Neuronal stem cell (in vitro differentiated cells): ENCODE results near the gene OR6C70.

Source experiments
- DNase-seq: peaks from one replicate; pipeline ENCODE4 v3.0.0-alpha.2; 2013; ENCODE audit warnings: low spot score
- H2AFZ ChIP-seq: one replicate; pipeline ENCODE4 v1.6.1; 2013; ENCODE audit warnings: mild to moderate bottlenecking, low read length, inconsistent platforms
- H2AK5ac ChIP-seq: 2 replicates; pipeline ENCODE4 v1.6.1; 2013; ENCODE audit warnings: low read depth, mild to moderate bottlenecking, inconsistent platforms, low read length, moderate library complexity, mixed read lengths
- H2BK120ac ChIP-seq: 2 replicates; pipeline ENCODE4 v1.6.1; 2013; ENCODE audit warnings: low read depth, mild to moderate bottlenecking, inconsistent platforms, low read length, moderate library complexity, mixed read lengths
- H2BK12ac ChIP-seq: one replicate; pipeline ENCODE4 v1.6.1; 2013; ENCODE audit warnings: low read length, inconsistent platforms
- H2BK15ac ChIP-seq: 2 replicates; pipeline ENCODE4 v1.6.1; 2013; ENCODE audit warnings: mild to moderate bottlenecking, low read length, inconsistent platforms, mixed read lengths
- H2BK5ac ChIP-seq: one replicate; pipeline ENCODE4 v1.6.1; 2013; ENCODE audit warnings: inconsistent platforms, mild to moderate bottlenecking, low read length, moderate library complexity
- H3K14ac ChIP-seq: one replicate; pipeline ENCODE4 v1.6.1; 2013; ENCODE audit warnings: low read length, inconsistent platforms
- H3K18ac ChIP-seq: 2 replicates; pipeline ENCODE4 v1.6.1; 2013; ENCODE audit warnings: low read length, inconsistent platforms
- H3K23ac ChIP-seq: 2 replicates; pipeline ENCODE4 v1.6.1; 2013; ENCODE audit warnings: low read depth, mild to moderate bottlenecking, mixed read lengths, low read length, inconsistent platforms; ENCODE audit not compliant: poor library complexity
- H3K27ac ChIP-seq: replicated peaks from 3 replicates; pipeline ENCODE4 v1.5.1; 2013; ENCODE audit warnings: low read length, inconsistent platforms
- H3K27me3 ChIP-seq, 3 experiments: 2 replicates each; pipeline ENCODE4 v1.6.1; 2013; ENCODE audit warnings: low read length in 3 of 3, mild to moderate bottlenecking in 2 of 3, inconsistent platforms in 1 of 3, low read depth in 1 of 3, mixed read lengths in 1 of 3, moderate library complexity in 1 of 3; ENCODE audit not compliant: control insufficient read depth in 3 of 3, insufficient read depth in 3 of 3
- H3K36me3 ChIP-seq, 2 donors: replicated peaks in 1 of 2; 2 replicates each; pipeline ENCODE4 v1.6.1; 2013; ENCODE audit warnings: low read length in 2 of 2; ENCODE audit not compliant: control insufficient read depth in 2 of 2, insufficient read depth in 2 of 2
- H3K4ac ChIP-seq: 2 replicates; pipeline ENCODE4 v1.6.1; 2013; ENCODE audit warnings: inconsistent platforms, mild to moderate bottlenecking, low read length, moderate library complexity
- H3K4me1 ChIP-seq, 2 donors: 1 replicate in 1 of 2; 2 replicates in 1 of 2; pipeline ENCODE4 v1.6.1; 2013; ENCODE audit warnings: low read length in 2 of 2, low read depth in 1 of 2; ENCODE audit not compliant: control insufficient read depth in 2 of 2, insufficient read depth in 1 of 2
- H3K4me2 ChIP-seq: one replicate; pipeline ENCODE4 v1.6.1; 2013; ENCODE audit warnings: mild to moderate bottlenecking, low read length, inconsistent platforms; ENCODE audit not compliant: insufficient read depth, poor library complexity, severe bottlenecking
- H3K4me3 ChIP-seq, 2 donors: 2 replicates each; pipeline ENCODE4 v1.5.1; 2013; ENCODE audit warnings: low read length in 2 of 2, mild to moderate bottlenecking in 2 of 2, inconsistent platforms in 1 of 2, moderate library complexity in 1 of 2
- H3K79me1 ChIP-seq: one replicate; pipeline ENCODE4 v1.6.1; 2013; ENCODE audit warnings: low read depth, mild to moderate bottlenecking, inconsistent platforms, low read length, moderate library complexity
- H3K9ac ChIP-seq: one replicate; pipeline ENCODE4 v1.6.1; 2013; ENCODE audit warnings: mild to moderate bottlenecking, low read depth, low read length, inconsistent platforms; ENCODE audit not compliant: poor library complexity
- H3K9me3 ChIP-seq, 2 donors: replicated peaks in 1 of 2; 2 replicates each; pipeline versions ENCODE3 to v1.6.1; 2013; ENCODE audit warnings: low read length in 2 of 2, mild to moderate bottlenecking in 2 of 2, inconsistent platforms in 1 of 2, low read depth in 1 of 2, mixed read lengths in 1 of 2, moderate library complexity in 1 of 2; ENCODE audit not compliant: control insufficient read depth in 2 of 2, insufficient read depth in 1 of 2
- H4K8ac ChIP-seq: one replicate; pipeline ENCODE4 v1.6.1; 2013; ENCODE audit warnings: low read depth, mild to moderate bottlenecking, inconsistent platforms, low read length, moderate library complexity
- H4K91ac ChIP-seq: one replicate; pipeline ENCODE4 v1.6.1; 2013; ENCODE audit warnings: low read length, low read depth, mild to moderate bottlenecking, inconsistent platforms; ENCODE audit not compliant: poor library complexity
- WGBS, 2 donors: extraction: QIAGEN DNeasy Blood & Tissue Kit; methylation state at CpG; one replicate each; pipeline ENCODE4 v1.1.7; 2013; ENCODE audit warnings: missing lambda C conversion rate in 2 of 2, mixed read lengths in 1 of 2; ENCODE audit not compliant: insufficient read length in 2 of 2, insufficient replicate concordance in 1 of 2; ENCODE audit errors: extremely low coverage in 2 of 2; 5-methylcytosine and 5-hydroxymethylcytosine counted together

The OR6C70 gene

DNA sequence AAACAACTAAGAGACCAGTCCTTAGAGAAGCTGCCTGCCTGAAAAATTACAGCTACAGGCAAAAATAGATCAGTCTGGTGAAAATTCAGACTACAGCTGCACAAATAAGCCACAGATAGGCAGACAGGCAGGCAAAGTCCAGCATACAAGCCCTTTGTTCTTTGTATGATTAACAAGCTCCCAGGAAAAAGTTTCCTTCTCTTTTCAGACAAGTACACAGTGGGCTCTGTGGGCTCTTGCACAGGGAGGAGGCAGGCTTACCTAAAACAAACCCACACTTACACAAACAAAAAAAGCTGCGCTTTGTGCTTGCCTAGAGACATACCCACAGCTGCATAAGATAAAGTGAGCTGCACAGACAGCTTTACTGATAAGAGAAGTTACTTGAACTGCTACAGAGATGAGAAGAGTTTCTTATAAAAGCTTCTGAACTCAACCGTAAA is 29.9 kb upstream of the OR6C70 start:
- Histone ChIP-seq H3K9ac (no peak overlapping the region), H3K14ac (no peak overlapping the region), H2BK5ac (no peak overlapping the region), H3K18ac (no peak overlapping the region), H2BK12ac (no peak overlapping the region), H3K23ac (no peak overlapping the region), H3K4me2 (no peak overlapping the region), H3K9me3 (no peaks in the 10 kb centered on the region), H4K91ac (no peak overlapping the region), H2BK120ac (no peak overlapping the region), H3K4me3 (no peak overlapping the region), H4K8ac (no peak overlapping the region), H2BK15ac (no peak overlapping the region), H3K4me1 (no peaks in the 10 kb centered on the region), H2AK5ac (no peak overlapping the region), H3K36me3 (no peaks in the 10 kb centered on the region), H3K27me3 (no peaks in the 10 kb centered on the region), H3K4ac (no peak overlapping the region), H2AFZ (peak overlapping the region; percentile 24), H3K79me1 (no peaks in the 10 kb centered on the region), H3K27ac (no peak overlapping the region)
- WGBS, 2 donors: no CpG with 5 or more reads among the region's 2 CpGs
- no peak for DNase-seq

DNA sequence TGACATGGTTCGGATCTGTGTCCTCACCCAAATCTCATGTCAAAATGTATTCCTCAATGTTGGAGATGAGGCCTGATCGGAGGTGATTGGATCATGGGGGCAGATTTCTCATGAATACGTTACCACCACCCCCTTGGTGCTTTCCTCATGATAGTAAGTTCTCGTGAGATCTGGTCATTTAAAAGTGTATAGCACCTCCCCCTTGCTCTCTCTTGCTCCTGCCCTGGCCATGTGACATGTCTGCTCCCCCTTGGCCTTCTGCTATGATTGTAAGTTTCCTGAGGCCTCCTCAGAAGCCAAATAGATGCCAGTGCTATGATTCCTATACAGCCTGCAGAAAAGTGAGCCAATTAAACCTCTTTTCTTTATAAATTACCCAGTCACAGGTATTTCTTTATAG is 29.3 kb upstream of the OR6C70 start:
- Histone ChIP-seq H3K23ac (no peak overlapping the region), H2BK15ac (no peak overlapping the region), H3K9me3 (no peaks in the 10 kb centered on the region), H4K8ac (no peak overlapping the region), H3K36me3 (no peaks in the 10 kb centered on the region), H3K4me2 (no peak overlapping the region), H4K91ac (no peak overlapping the region), H3K4me1 (no peaks in the 10 kb centered on the region), H2BK12ac (no peak overlapping the region), H2BK5ac (no peak overlapping the region), H3K4ac (no peak overlapping the region), H3K18ac (no peak overlapping the region), H2AK5ac (no peak overlapping the region), H3K9ac (no peak overlapping the region), H2BK120ac (no peak overlapping the region), H2AFZ (no peak overlapping the region), H3K14ac (no peak overlapping the region), H3K4me3 (no peak overlapping the region), H3K27me3 (no peaks in the 10 kb centered on the region), H3K79me1 (no peaks in the 10 kb centered on the region), H3K27ac (no peak overlapping the region)
- DNase-seq: no peak
- WGBS, 2 donors: no CpG with 5 or more reads among the region's 4 CpGs

DNA sequence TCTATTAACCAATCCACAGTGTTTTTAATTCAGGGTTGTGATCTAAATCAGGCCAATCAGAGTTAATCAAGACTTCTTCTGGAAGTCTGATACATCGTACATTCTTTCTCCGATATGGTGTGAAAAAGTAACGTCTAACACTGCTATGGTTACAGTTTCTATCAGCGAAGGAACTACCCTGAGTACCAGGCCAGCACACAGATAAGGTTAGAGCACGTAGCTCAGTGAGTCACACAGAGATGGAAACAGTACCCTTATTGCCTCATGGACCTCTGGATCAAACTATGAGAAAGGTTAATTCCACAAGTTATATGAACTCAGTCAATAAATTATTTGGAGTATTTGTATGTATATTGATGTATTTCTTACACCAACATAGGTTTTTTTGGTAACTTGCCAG is 25.6 kb upstream of the OR6C70 start:
- H4K8ac ChIP-seq: no peak overlapping the region
- H3K27me3 ChIP-seq: no peaks in the 10 kb centered on the region
- no peak overlapping the region for H3K4me2 ChIP-seq
- H3K18ac ChIP-seq: no peak overlapping the region
- H2BK120ac ChIP-seq: no peak overlapping the region
- H3K4me3 ChIP-seq: no peak overlapping the region
- H2BK12ac ChIP-seq: no peak overlapping the region
- no peaks in the 10 kb centered on the region for H3K4me1 ChIP-seq
- H2BK15ac ChIP-seq: no peak overlapping the region
- no peak overlapping the region for H3K4ac ChIP-seq
- H3K9ac ChIP-seq: no peak overlapping the region
- no peak overlapping the region for H4K91ac ChIP-seq
- no peaks in the 10 kb centered on the region for H3K9me3 ChIP-seq
- no peak overlapping the region for H2BK5ac ChIP-seq
- H2AFZ ChIP-seq: no peak overlapping the region
- no peak overlapping the region for H3K14ac ChIP-seq
- no peaks in the 10 kb centered on the region for H3K36me3 ChIP-seq
- DNase-seq: no peak
- no CpG with 5 or more reads among the region's 5 CpGs for WGBS, 2 donors
- no peak overlapping the region for H3K23ac ChIP-seq
- H3K79me1 ChIP-seq: no peaks in the 10 kb centered on the region
- H2AK5ac ChIP-seq: no peak overlapping the region
- no peak overlapping the region for H3K27ac ChIP-seq

DNA sequence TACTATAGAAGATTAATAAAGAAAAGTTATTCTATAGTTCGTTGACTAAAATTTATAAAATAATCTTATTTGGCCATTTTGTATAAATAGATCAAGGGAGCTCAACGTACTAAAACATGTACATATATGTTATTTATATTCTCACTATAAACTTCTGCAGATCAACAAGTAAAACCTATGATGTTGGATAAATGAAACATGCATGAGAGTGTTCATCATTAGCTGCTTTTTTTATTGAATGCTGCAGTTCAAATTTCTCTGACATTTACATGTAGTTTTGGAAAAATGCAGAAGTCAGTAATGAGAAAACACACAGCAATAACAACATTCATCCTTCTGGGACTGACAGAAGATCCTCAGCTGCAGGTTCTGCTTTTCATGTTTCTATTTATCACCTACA is 22.1 kb upstream of the OR6C70 start, which contains the start of gene OR6C68:
OR6C68 (plus strand) TSS at position 301 of the 400 bp plus-strand sequence; CDS start at position 301, 0 bp downstream.
- no peak within 1 kb of the TSS for H3K18ac ChIP-seq
- no CpG with 5 or more reads among the region's 2 CpGs for WGBS, 2 donors
- no peaks in the 10 kb centered on the region for H3K4me1 ChIP-seq
- no peak within 1 kb of the TSS for H2BK12ac ChIP-seq
- H3K27ac ChIP-seq: no peak within 1 kb of the TSS
- H3K36me3 ChIP-seq: no peaks in the 10 kb centered on the region
- H2BK120ac ChIP-seq: no peak within 1 kb of the TSS
- H4K8ac ChIP-seq: no peak within 1 kb of the TSS
- H2BK5ac ChIP-seq: no peak within 1 kb of the TSS
- no peak within 1 kb of the TSS for H3K4me2 ChIP-seq
- no peak within 1 kb of the TSS for H2AK5ac ChIP-seq
- H3K79me1 ChIP-seq: no peaks in the 10 kb centered on the region
- H3K4me3 ChIP-seq: no peak within 1 kb of the TSS
- no peak within 1 kb of the TSS for H4K91ac ChIP-seq
- no peaks in the 10 kb centered on the region for H3K9me3 ChIP-seq
- no peak within 1 kb of the TSS for H3K23ac ChIP-seq
- no peak within 1 kb of the TSS for H2AFZ ChIP-seq
- no peak within 1 kb of the TSS for H3K4ac ChIP-seq
- no peak within 1 kb of the TSS for H3K9ac ChIP-seq
- H2BK15ac ChIP-seq: no peak within 1 kb of the TSS
- H3K14ac ChIP-seq: no peak within 1 kb of the TSS
- no peak for DNase-seq
- no peaks in the 10 kb centered on the region for H3K27me3 ChIP-seq
